SU-DHL-6 (cell line): ENCODE measurements around the gene CPLX3.

Experiments used
- H2AFZ ChIP-seq: fragments of 200-600 bp; sonication (generic); 2 replicates; pipeline ENCODE4 v1.6.1; 2014; ENCODE audit warnings: low read depth, mild to moderate bottlenecking, moderate library complexity, mixed read lengths, antibody characterized with exemption, low read length; ENCODE audit not compliant: severe bottlenecking
- H3F3A ChIP-seq: fragments of 200-600 bp; shearing (Covaris generic); 2 replicates; pipeline ENCODE4 v1.6.0; 2016; ENCODE audit warnings: antibody characterized with exemption, mild to moderate bottlenecking; ENCODE audit not compliant: insufficient read depth
- H3K27ac ChIP-seq: fragments of 200-600 bp; sonication (generic); 2 replicates; pipeline ENCODE4 v1.5.1; 2016; ENCODE audit warnings: low read depth, mild to moderate bottlenecking, low read length, moderate library complexity, mixed read lengths
- H3K27me3 ChIP-seq: fragments of 200-600 bp; sonication (generic), shearing (Covaris generic); 2 replicates; pipeline ENCODE4 v1.6.0; 2014; ENCODE audit warnings: mild to moderate bottlenecking, low read length
- H3K36me3 ChIP-seq: fragments of 200-600 bp; sonication (generic); 2 replicates; pipeline ENCODE4 v1.6.1; 2014; ENCODE audit warnings: mild to moderate bottlenecking, low read length, mixed read lengths
- H3K4me2 ChIP-seq: fragments of 300-600, 200-600 bp; shearing (Covaris generic), sonication (generic); 2 replicates; pipeline ENCODE4 v1.6.0; 2014; ENCODE audit warnings: low read length, low read depth, mild to moderate bottlenecking; ENCODE audit not compliant: poor library complexity, severe bottlenecking
- H3K4me3 ChIP-seq: fragments of 200-600 bp; sonication (generic); 2 replicates; pipeline ENCODE4 v1.5.1; 2014; ENCODE audit warnings: antibody characterized with exemption, low read length, mild to moderate bottlenecking, mixed read lengths; ENCODE audit not compliant: insufficient read depth, poor library complexity, severe bottlenecking
- H3K79me2 ChIP-seq: fragments of 200-600 bp; sonication (generic); 2 replicates; pipeline ENCODE4 v1.6.1; 2014; ENCODE audit warnings: mild to moderate bottlenecking, low read length, moderate library complexity; ENCODE audit not compliant: insufficient read depth
- H3K9ac ChIP-seq: fragments of 200-600 bp; sonication (generic); 2 replicates; pipeline ENCODE4 v1.7.0; 2014; ENCODE audit warnings: mild to moderate bottlenecking, low read length
- H3K9me2 ChIP-seq: fragments of 200-600 bp; sonication (generic); replicated peaks from 2 replicates; pipeline ENCODE4 v1.6.1; 2014; ENCODE audit warnings: low read length; ENCODE audit not compliant: insufficient read depth
- H3K9me3 ChIP-seq: fragments of 200-600 bp; sonication (generic); 2 replicates; pipeline ENCODE4 v1.6.1; 2014; ENCODE audit warnings: low read length, mixed read lengths; ENCODE audit not compliant: insufficient read depth
- H4K20me1 ChIP-seq: fragments of 200-600 bp; sonication (generic); 2 replicates; pipeline ENCODE4 v1.6.1; 2014; ENCODE audit warnings: low read depth, mild to moderate bottlenecking, antibody characterized with exemption, low read length, moderate library complexity, mixed read lengths
- CTCF ChIP-seq: fragments of 200-600 bp; sonication (generic); IDR thresholded peaks from one replicate; pipeline ENCODE4 v1.5.1; 2017; ENCODE audit warnings: antibody characterized with exemption, mild to moderate bottlenecking, low read length, moderate library complexity; ENCODE audit not compliant: insufficient read depth, poor library complexity, severe bottlenecking
- EZH2phosphoT487 ChIP-seq: fragments of 200-600 bp; sonication (generic), shearing (Covaris generic); conservative IDR thresholded peaks from 2 replicates; pipeline ENCODE4 v1.6.1; 2018; ENCODE audit warnings: mild to moderate bottlenecking, antibody characterized with exemption, low read length, moderate library complexity, mixed read lengths

CPLX3 gene

GRCh38 chr15:74808840-74809229, 17.6 kb upstream of the CPLX3 start:
- Histone ChIP-seq H3K79me2 (no peaks in the 10 kb centered on the region), H3K9ac (no peak overlapping the region), H3F3A (peaks cover 10% of the 10 kb centered on the region; the same call in 1 of the 2 replicates), H3K27me3 (no peaks in the 10 kb centered on the region), H3K27ac (no peak overlapping the region), H3K9me3 (no peaks in the 10 kb centered on the region), H3K4me3 (no peak overlapping the region), H4K20me1 (no peaks in the 10 kb centered on the region), H2AFZ (no peak overlapping the region), H3K9me2 (no peaks in the 10 kb centered on the region), H3K4me2 (no peak overlapping the region), H3K36me3 (peaks cover 6% of the 10 kb centered on the region)
- TF ChIP-seq EZH2phosphoT487 = no peak
- no peak for TF ChIP-seq CTCF

- Histone ChIP-seq H3K27me3 (no peaks in the 10 kb centered on the region), H3K4me2 (no peak overlapping the region), H2AFZ (no peak overlapping the region), H3K36me3 (peaks cover 2% of the 10 kb centered on the region; the same call in 1 of the 2 replicates), H3F3A (peaks cover 6% of the 10 kb centered on the region; the same call in 1 of the 2 replicates), H3K9ac (no peak overlapping the region), H3K9me2 (no peaks in the 10 kb centered on the region), H4K20me1 (no peaks in the 10 kb centered on the region), H3K9me3 (no peaks in the 10 kb centered on the region), H3K79me2 (no peaks in the 10 kb centered on the region), H3K27ac (no peak overlapping the region), H3K4me3 (no peak overlapping the region)
- TF ChIP-seq CTCF = no peak
- TF ChIP-seq EZH2phosphoT487 = no peak
Measured at GRCh38 chr15:74809242-74809641, 17.2 kb upstream of the CPLX3 start.

GRCh38 chr15:74809956-74810355, 16.5 kb upstream of the CPLX3 start:
- TF ChIP-seq EZH2phosphoT487 (no peak), CTCF (no peak)
- Histone ChIP-seq H2AFZ (no peak overlapping the region), H3K9ac (no peak overlapping the region), H3K9me3 (no peaks in the 10 kb centered on the region), H3K27me3 (no peaks in the 10 kb centered on the region), H3K9me2 (no peaks in the 10 kb centered on the region), H3K4me2 (no peak overlapping the region), H3F3A (0 out of 2 replicates have a peak, but pooled peaks cover 4% of the 10 kb centered on the region), H3K36me3 (no peaks in the 10 kb centered on the region), H3K4me3 (no peak overlapping the region), H3K27ac (no peak overlapping the region), H4K20me1 (no peaks in the 10 kb centered on the region), H3K79me2 (no peaks in the 10 kb centered on the region)

- H3K9me2 ChIP-seq = no peaks in the 10 kb centered on the region
- no peaks in the 10 kb centered on the region for H3K9me3 ChIP-seq
- H3K79me2 ChIP-seq = no peaks in the 10 kb centered on the region
- no peaks in the 10 kb centered on the region for H3K27me3 ChIP-seq
- TF ChIP-seq CTCF = no peak
- no peak for TF ChIP-seq EZH2phosphoT487
- no peak within 1 kb of the TSS for H3K9ac ChIP-seq
- no peaks in the 10 kb centered on the region for H3F3A ChIP-seq
- no peak within 1 kb of the TSS for H3K27ac ChIP-seq
- no peaks in the 10 kb centered on the region for H4K20me1 ChIP-seq
- no peak within 1 kb of the TSS for H3K4me2 ChIP-seq
- H2AFZ ChIP-seq = no peak within 1 kb of the TSS
- no peaks in the 10 kb centered on the region for H3K36me3 ChIP-seq
- H3K4me3 ChIP-seq = no peak within 1 kb of the TSS
Measured at GRCh38 chr15:74812533-74812932, 13.9 kb upstream of the CPLX3 start, which contains the start of gene LMAN1L. LMAN1L (plus strand) TSS chr15:74812835; CDS start chr15:74812855, 20 bp downstream.
